H9 (cell line): ENCODE results near the gene PET100. TPM values are rescaled to one million over a fixed set of nuclear protein-coding genes. Genes with fewer than 3 reads are reported as not detected.

Source experiments
- DNase-seq: peaks from one replicate; pipeline ENCODE4 v3.0.0-alpha.2; 2017
- H2AFZ ChIP-seq: one replicate; pipeline ENCODE4 v1.6.1; 2013; ENCODE audit warnings: mild to moderate bottlenecking, low read length, control low read depth, moderate library complexity
- H2AK5ac ChIP-seq: 2 replicates; pipeline ENCODE4 v1.6.1; 2013; ENCODE audit warnings: low read length, control low read depth, mixed read lengths; ENCODE audit not compliant: insufficient read length
- H2BK120ac ChIP-seq: one replicate; pipeline ENCODE4 v1.6.1; 2013; ENCODE audit warnings: low read depth, mild to moderate bottlenecking, low read length, control low read depth, inconsistent platforms; ENCODE audit not compliant: poor library complexity, severe bottlenecking
- H2BK12ac ChIP-seq: 2 replicates; pipeline ENCODE4 v1.6.1; 2013; ENCODE audit warnings: low read length, control low read depth, mixed read lengths, low read depth; ENCODE audit not compliant: insufficient read length
- H2BK15ac ChIP-seq: 2 replicates; pipeline ENCODE4 v1.6.1; 2013; ENCODE audit warnings: low read depth, low read length, control low read depth
- H2BK20ac ChIP-seq: one replicate; pipeline ENCODE4 v1.6.1; 2013; ENCODE audit warnings: low read depth, mild to moderate bottlenecking, low read length, control low read depth, inconsistent platforms; ENCODE audit not compliant: poor library complexity, severe bottlenecking
- H2BK5ac ChIP-seq: 2 replicates; pipeline ENCODE4 v1.6.1; 2013; ENCODE audit warnings: low read length, control low read depth, mixed read lengths; ENCODE audit not compliant: insufficient read length
- H3K14ac ChIP-seq: 2 replicates; pipeline ENCODE4 v1.6.1; 2013; ENCODE audit warnings: low read length, control low read depth; ENCODE audit not compliant: insufficient read depth
- H3K18ac ChIP-seq: 2 replicates; pipeline ENCODE4 v1.6.1; 2013; ENCODE audit warnings: low read depth, mild to moderate bottlenecking, mixed read lengths, low read length, control low read depth; ENCODE audit not compliant: insufficient read length
- H3K23ac ChIP-seq: 2 replicates; pipeline ENCODE4 v1.6.1; 2013; ENCODE audit warnings: low read length, control low read depth, mixed read lengths, low read depth; ENCODE audit not compliant: insufficient read length
- H3K23me2 ChIP-seq: 2 replicates; pipeline ENCODE4 v1.6.1; 2013; ENCODE audit warnings: low read depth, mild to moderate bottlenecking, mixed read lengths, low read length, control low read depth; ENCODE audit not compliant: insufficient read length, poor library complexity, severe bottlenecking
- H3K27ac ChIP-seq: 2 replicates; pipeline ENCODE4 v1.5.1; 2013; ENCODE audit warnings: low read length, control low read depth, mixed read lengths, low read depth; ENCODE audit not compliant: insufficient read length
- H3K27me3 ChIP-seq: 2 replicates; pipeline ENCODE4 v1.6.1; 2013; ENCODE audit warnings: low read length, control low read depth, inconsistent platforms; ENCODE audit not compliant: insufficient read depth
- H3K4ac ChIP-seq: 2 replicates; pipeline ENCODE4 v1.6.1; 2013; ENCODE audit warnings: low read depth, mild to moderate bottlenecking, control low read depth, inconsistent platforms, low read length, moderate library complexity
- H3K4me1 ChIP-seq: 2 replicates; pipeline ENCODE4 v1.6.1; 2013; ENCODE audit warnings: low read length, control low read depth, inconsistent platforms; ENCODE audit not compliant: insufficient read depth
- H3K4me2 ChIP-seq: 2 replicates; pipeline ENCODE4 v1.6.1; 2013; ENCODE audit warnings: low read length, control low read depth, mixed read lengths; ENCODE audit not compliant: insufficient read length, insufficient read depth
- H3K56ac ChIP-seq: 2 replicates; pipeline ENCODE4 v1.6.1; 2013; ENCODE audit warnings: low read depth, mild to moderate bottlenecking, mixed read lengths, low read length, control low read depth; ENCODE audit not compliant: insufficient read length
- H3K79me1 ChIP-seq: 2 replicates; pipeline ENCODE4 v1.6.1; 2013; ENCODE audit warnings: low read depth, mild to moderate bottlenecking, moderate library complexity, low read length, control low read depth, inconsistent platforms; ENCODE audit not compliant: insufficient read depth, poor library complexity, severe bottlenecking
- H3K79me2 ChIP-seq: 2 replicates; pipeline ENCODE4 v1.6.1; 2013; ENCODE audit warnings: low read length, control low read depth, inconsistent platforms; ENCODE audit not compliant: insufficient read depth
- H3K9ac ChIP-seq: 2 replicates; pipeline ENCODE4 v1.6.1; 2013; ENCODE audit warnings: low read length, control low read depth, mixed read lengths; ENCODE audit not compliant: insufficient read length; ENCODE audit errors: extremely low read depth
- H3K9me3 ChIP-seq: one replicate; pipeline ENCODE4 v1.6.1; 2013; ENCODE audit warnings: low read depth, low read length, inconsistent platforms; ENCODE audit not compliant: control insufficient read depth
- H3T11ph ChIP-seq: one replicate; pipeline ENCODE4 v1.6.1; 2013; ENCODE audit warnings: mild to moderate bottlenecking, low read length, control low read depth, inconsistent platforms
- H4K20me1 ChIP-seq: one replicate; pipeline ENCODE4 v1.6.1; 2013; ENCODE audit not compliant: control insufficient read depth, insufficient read length, insufficient read depth
- H4K5ac ChIP-seq: 2 replicates; pipeline ENCODE4 v1.6.1; 2013; ENCODE audit warnings: low read depth, mild to moderate bottlenecking, mixed read lengths, low read length, control low read depth; ENCODE audit not compliant: insufficient read length
- H4K8ac ChIP-seq: replicated peaks from 2 replicates; pipeline ENCODE4 v1.6.1; 2013; ENCODE audit warnings: low read length, control low read depth, mixed read lengths, low read depth; ENCODE audit not compliant: insufficient read length
- H4K91ac ChIP-seq: 2 replicates; pipeline ENCODE4 v1.6.1; 2013; ENCODE audit warnings: low read depth, mild to moderate bottlenecking, moderate library complexity, mixed read lengths, low read length, control low read depth; ENCODE audit not compliant: insufficient read length
- H3K27ac Mint-ChIP-seq, 3 experiments: 2 replicates in 2 of 3; 3 replicates in 1 of 3; pipeline ENCODE4 v1.8.0; 2020 to 2021; ENCODE audit warnings: mixed read lengths in 3 of 3, mild to moderate bottlenecking in 1 of 3, moderate library complexity in 1 of 3
- H3K27me3 Mint-ChIP-seq: 2 replicates; pipeline ENCODE4 v1.8.0; 2021; ENCODE audit warnings: low read depth, mild to moderate bottlenecking, moderate library complexity, mixed read lengths
- H3K36me3 Mint-ChIP-seq, 3 experiments: 2 replicates in 2 of 3; 3 replicates in 1 of 3; pipeline ENCODE4 v1.8.0; 2020 to 2021; ENCODE audit warnings: low read depth in 3 of 3, mixed read lengths in 3 of 3; ENCODE audit not compliant: insufficient read depth in 1 of 3
- H3K4me1 Mint-ChIP-seq, 2 experiments: 2 replicates each; pipeline ENCODE4 v1.8.0; 2020; ENCODE audit warnings: mixed read lengths in 2 of 2
- H3K4me3 Mint-ChIP-seq, 2 experiments: 2 replicates in 1 of 2; 3 replicates in 1 of 2; pipeline ENCODE4 v1.8.0; 2020 to 2021; ENCODE audit warnings: mild to moderate bottlenecking in 2 of 2, mixed read lengths in 2 of 2, moderate library complexity in 1 of 2
- H3K9me3 Mint-ChIP-seq, 2 experiments: 2 replicates in 1 of 2; 3 replicates in 1 of 2; pipeline ENCODE4 v1.8.0; 2020; ENCODE audit warnings: mild to moderate bottlenecking in 2 of 2, mixed read lengths in 2 of 2, moderate library complexity in 1 of 2
- WGBS: extraction: QIAGEN DNeasy Blood & Tissue Kit; methylation state at CpG from one replicate; pipeline ENCODE4 v1.1.7; 2013; ENCODE audit warnings: missing lambda C conversion rate, low lambda C conversion rate, mixed read lengths; ENCODE audit not compliant: insufficient read length; ENCODE audit errors: extremely low coverage; 5-methylcytosine and 5-hydroxymethylcytosine counted together
- total RNA-seq: library from RNA; stranded (reverse); gene quantifications from 2 replicates; pipeline ENCODE4 v1.2.1, GENCODE V29; 2021
- TF ChIP-seq, protein P1 (sequence below): fragments of 200-600 bp; sonication (generic); conservative IDR thresholded peaks from 3 replicates; pipeline ENCODE4 v1.8.0; 2021; ENCODE audit warnings: antibody characterized with exemption, mild to moderate bottlenecking

Gene PET100
- total RNA-seq, 1 experiment from 2014 or later = 129 TPM

GRCh38 chr19:7624810-7625209 lies 4.8 kb upstream of the PET100 start:
- Histone ChIP-seq H2BK12ac (no peak overlapping the region), H3K14ac (no peak overlapping the region), H3K9ac (no peak overlapping the region), H4K20me1 (no peaks in the 10 kb centered on the region), H3K27me3 (peaks cover 2% of the 10 kb centered on the region; the same call in 1 of the 2 replicates), H3K23me2 (peaks cover 7% of the 10 kb centered on the region), H4K5ac (no peak overlapping the region), H4K91ac (no peak overlapping the region), H2AFZ (no peak overlapping the region), H3K79me1 (peaks cover 17% of the 10 kb centered on the region), H3K4me1 (no peaks in the 10 kb centered on the region), H3K9me3 (no peaks in the 10 kb centered on the region), H2AK5ac (no peak overlapping the region), H2BK120ac (no peak overlapping the region), H2BK5ac (no peak overlapping the region), H2BK20ac (no peak overlapping the region), H3K18ac (no peak overlapping the region), H4K8ac (no peak overlapping the region), H3K23ac (no peak overlapping the region), H3K4me2 (no peak overlapping the region), H2BK15ac (no peak overlapping the region), H3K4ac (no peak overlapping the region), H3K79me2 (peaks cover 21% of the 10 kb centered on the region; the same call in 1 of the 2 replicates), H3T11ph (no peak overlapping the region), H3K27ac (no peak overlapping the region), H3K56ac (no peak overlapping the region)
- DNase-seq = no peak
- H3K4me3 Mint-ChIP-seq = no peak overlapping the region
- TF ChIP-seq, protein P1, sequence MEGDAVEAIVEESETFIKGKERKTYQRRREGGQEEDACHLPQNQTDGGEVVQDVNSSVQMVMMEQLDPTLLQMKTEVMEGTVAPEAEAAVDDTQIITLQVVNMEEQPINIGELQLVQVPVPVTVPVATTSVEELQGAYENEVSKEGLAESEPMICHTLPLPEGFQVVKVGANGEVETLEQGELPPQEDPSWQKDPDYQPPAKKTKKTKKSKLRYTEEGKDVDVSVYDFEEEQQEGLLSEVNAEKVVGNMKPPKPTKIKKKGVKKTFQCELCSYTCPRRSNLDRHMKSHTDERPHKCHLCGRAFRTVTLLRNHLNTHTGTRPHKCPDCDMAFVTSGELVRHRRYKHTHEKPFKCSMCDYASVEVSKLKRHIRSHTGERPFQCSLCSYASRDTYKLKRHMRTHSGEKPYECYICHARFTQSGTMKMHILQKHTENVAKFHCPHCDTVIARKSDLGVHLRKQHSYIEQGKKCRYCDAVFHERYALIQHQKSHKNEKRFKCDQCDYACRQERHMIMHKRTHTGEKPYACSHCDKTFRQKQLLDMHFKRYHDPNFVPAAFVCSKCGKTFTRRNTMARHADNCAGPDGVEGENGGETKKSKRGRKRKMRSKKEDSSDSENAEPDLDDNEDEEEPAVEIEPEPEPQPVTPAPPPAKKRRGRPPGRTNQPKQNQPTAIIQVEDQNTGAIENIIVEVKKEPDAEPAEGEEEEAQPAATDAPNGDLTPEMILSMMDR = no peak
- no peaks in the 10 kb centered on the region; a peak in 2 of 5 replicates for H3K9me3 Mint-ChIP-seq
- peaks cover 22 to 46% (median 39%) of the 10 kb centered on the region in 3 experiments; a peak in 6 of 7 replicates for H3K36me3 Mint-ChIP-seq
- H3K4me1 Mint-ChIP-seq = peaks cover 7 to 16% of the 10 kb centered on the region in 2 experiments
- H3K27me3 Mint-ChIP-seq = no peaks in the 10 kb centered on the region; the same call in 1 of the 2 replicates
- no CpG with 5 or more reads among the region's 17 CpGs for WGBS
- no peak overlapping the region for H3K27ac Mint-ChIP-seq
